HG02571 (cell line): ENCODE measurements around the gene MMP11.

ENCODE experiments used
- ATAC-seq: cut with Tn5 transposase; IDR thresholded peaks from one replicate; pipeline ENCODE4 v1.9.1; 2021; ENCODE audit warnings: mild to moderate bottlenecking, moderate library complexity; ENCODE audit not compliant: unreplicated experiment

The MMP11 gene

DNA sequence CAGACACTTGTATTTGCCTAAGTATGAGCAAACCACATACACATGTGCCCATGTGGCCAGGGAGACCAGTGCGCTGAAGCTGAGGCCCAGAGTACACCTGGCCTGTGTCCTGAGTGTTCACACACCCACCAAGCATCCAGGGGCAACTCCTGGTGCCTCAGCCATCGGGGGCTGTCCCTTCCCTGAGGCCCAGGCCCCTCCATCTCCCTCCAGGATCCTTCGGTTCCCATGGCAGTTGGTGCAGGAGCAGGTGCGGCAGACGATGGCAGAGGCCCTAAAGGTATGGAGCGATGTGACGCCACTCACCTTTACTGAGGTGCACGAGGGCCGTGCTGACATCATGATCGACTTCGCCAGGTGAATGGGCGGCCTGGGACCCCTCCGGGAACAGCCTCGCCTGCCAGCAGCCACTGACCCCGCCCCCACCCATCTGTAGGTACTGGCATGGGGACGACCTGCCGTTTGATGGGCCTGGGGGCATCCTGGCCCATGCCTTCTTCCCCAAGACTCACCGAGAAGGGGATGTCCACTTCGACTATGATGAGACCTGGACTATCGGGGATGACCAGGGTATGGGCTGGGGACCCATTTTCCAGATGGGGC lies 7.6 kb downstream of the MMP11 start:
- ATAC-seq: no peak

DNA sequence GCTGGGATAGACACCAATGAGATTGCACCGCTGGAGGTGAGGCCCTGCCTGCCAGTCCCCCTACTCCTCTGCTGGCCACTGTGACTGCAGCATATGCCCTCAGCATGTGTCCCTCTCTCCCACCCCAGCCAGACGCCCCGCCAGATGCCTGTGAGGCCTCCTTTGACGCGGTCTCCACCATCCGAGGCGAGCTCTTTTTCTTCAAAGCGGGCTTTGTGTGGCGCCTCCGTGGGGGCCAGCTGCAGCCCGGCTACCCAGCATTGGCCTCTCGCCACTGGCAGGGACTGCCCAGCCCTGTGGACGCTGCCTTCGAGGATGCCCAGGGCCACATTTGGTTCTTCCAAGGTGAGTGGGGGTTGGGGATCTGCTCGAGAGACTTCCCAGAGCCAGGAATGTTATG lies 8.4 kb downstream of the MMP11 start:
- ATAC-seq: no peak

DNA sequence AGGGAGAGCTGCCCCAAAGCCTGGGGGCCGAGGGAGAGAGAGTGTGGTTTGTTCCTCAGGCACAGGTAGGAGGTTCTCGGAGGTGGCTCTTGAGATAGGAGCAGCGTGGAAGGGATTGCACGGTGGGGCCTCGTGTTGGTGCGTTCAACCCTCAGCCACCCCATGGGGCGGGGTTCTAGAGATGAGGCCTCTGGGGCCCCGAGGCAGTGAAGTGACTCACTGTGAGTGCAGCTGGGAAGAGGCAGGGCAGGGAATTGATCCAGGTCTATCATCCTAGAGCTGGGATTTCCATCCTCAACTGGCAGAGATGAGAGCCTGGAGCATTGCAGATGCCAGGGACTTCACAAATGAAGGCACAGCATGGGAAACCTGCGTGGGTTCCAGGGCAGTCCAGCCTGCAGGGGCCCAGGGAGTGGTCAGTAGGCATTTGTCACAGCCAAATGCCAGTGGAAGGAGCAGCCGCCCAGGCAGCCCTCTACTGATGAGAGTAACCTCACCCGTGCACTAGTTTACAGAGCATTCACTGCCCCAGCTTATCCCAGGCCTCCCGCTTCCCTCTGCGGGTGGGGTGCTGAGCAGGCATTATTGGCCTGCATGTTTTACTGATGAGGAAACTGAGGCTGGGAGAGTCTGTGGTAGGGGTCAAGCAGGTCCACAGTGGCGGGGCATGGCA lies 9.0 kb downstream of the MMP11 start:
- no peak for ATAC-seq

DNA sequence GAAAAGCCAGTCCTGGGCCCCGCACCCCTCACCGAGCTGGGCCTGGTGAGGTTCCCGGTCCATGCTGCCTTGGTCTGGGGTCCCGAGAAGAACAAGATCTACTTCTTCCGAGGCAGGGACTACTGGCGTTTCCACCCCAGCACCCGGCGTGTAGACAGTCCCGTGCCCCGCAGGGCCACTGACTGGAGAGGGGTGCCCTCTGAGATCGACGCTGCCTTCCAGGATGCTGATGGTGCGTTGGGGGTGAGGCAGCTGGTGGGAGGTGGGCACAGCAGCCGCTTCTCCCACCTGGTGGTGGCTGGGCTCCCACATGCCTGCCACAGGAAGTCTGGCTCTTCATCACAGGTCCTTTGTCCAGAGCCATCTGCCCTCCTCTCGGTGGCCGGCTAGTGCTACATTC lies 9.6 kb downstream of the MMP11 start:
- no peak for ATAC-seq

DNA sequence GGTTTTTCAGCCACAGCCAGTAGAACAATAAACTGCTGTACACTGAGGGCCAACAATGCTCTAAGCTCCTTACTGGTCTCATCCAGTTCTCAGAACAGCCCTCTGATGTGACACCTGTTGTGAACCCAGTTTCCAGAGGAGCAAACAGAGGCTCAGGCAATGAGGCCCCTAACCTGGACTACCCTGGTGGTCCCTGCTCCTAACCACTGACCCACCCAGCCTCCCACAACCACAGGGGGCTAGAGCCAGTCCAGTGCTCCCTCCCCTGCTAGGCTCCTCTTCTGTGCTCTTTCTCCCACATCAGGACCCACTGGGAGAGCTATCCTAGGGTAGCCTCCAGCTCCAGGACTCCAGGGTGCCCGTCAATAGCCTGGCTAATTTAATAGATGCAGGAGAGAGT lies 10.1 kb downstream of the MMP11 start:
- ATAC-seq: no peak

DNA sequence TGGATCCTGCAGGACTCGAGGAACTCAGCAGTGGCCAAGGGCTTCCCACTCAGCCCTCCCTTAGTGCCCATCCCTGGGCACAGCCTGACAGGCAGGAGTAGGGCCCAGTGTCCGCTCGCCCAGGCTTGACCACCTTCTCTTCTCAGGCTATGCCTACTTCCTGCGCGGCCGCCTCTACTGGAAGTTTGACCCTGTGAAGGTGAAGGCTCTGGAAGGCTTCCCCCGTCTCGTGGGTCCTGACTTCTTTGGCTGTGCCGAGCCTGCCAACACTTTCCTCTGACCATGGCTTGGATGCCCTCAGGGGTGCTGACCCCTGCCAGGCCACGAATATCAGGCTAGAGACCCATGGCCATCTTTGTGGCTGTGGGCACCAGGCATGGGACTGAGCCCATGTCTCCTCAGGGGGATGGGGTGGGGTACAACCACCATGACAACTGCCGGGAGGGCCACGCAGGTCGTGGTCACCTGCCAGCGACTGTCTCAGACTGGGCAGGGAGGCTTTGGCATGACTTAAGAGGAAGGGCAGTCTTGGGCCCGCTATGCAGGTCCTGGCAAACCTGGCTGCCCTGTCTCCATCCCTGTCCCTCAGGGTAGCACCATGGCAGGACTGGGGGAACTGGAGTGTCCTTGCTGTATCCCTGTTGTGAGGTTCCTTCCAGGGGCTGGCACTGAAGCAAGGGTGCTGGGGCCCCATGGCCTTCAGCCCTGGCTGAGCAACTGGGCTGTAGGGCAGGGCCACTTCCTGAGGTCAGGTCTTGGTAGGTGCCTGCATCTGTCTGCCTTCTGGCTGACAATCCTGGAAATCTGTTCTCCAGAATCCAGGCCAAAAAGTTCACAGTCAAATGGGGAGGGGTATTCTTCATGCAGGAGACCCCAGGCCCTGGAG lies 10.9 kb downstream of the MMP11 start:
- no peak for ATAC-seq

DNA sequence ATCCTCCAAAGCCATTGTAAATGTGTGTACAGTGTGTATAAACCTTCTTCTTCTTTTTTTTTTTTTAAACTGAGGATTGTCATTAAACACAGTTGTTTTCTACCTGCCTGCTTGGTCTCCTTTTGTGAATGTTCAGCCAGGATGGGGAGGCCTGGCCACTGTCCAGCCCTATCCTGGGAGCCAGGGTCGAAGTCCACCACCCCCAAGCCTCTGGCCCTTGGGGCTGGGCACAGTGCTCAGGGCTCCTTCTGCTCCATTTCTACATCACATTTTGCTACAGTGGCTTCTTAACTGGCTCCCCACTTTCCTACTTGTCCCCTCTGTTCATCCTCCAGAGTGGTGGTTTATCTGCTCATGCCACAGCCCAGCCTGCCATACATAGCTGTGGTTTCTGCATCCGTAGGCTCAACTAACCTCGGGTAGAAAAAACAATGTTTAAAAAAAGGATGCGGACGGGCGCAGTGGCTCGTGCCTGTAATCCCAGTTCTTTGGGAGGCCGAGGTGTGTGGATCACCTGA lies 11.6 kb downstream of the MMP11 start:
- no peak for ATAC-seq

DNA sequence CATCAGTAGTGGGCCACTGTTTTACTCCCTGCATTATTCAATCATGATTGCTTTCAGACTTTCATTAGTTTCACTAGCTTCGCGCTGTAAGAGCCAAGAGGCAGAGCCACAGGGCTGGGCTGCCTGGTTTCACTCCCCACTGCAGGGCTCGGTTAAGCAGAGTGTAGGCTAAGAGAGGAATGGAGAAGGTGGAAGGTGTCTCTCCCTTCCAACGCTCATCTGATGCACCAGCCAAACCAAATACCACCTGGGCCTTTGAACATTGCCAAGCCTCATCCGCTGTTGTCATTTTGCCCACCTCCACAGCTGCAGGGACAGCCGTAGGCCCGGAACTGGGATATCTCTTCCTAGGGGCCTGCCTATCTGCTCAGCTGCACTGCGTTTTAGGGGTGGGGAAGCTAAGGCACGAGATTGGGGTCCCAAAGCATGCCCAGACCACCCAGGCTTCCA lies 13.6 kb downstream of the MMP11 start:
- ATAC-seq: no peak

DNA sequence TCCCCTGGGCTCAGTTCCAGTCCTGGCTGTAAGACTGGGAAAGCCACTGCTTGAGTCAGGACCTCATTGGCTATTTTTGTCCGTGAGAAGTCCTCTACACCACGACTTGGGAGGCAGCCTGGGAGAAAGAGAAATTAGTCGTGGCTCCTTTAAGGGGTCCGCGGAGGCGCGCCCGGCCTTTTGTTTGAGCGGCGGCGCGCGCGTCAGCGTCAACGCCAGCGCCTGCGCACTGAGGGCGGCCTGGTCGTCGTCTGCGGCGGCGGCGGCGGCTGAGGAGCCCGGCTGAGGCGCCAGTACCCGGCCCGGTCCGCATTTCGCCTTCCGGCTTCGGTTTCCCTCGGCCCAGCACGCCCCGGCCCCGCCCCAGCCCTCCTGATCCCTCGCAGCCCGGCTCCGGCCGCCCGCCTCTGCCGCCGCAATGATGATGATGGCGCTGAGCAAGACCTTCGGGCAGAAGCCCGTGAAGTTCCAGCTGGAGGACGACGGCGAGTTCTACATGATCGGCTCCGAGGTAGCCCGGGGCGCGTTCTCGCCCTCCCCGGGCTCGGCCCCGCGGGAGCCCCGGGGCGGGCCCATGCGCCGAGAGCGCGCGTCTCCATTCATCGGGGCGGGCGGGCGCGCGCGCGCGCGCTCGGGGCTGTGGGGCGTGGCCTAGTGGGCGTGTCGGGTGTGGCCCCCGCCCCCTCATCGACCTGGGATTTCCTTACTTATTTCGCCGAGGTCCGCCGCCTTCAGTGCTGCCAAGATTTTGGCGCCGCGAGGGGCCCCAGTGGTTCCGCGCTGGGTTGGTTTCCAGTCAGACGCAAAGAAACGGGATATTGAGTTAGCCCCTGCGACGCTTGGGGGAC lies 14.3 kb downstream of the MMP11 start, which contains the start of gene SMARCB1:
TSS of gene SMARCB1 (plus strand) at position 215 of the 848 bp plus-strand sequence. CDS start at position 419, 204 bp downstream.
- peak; percentile 64 for ATAC-seq

DNA sequence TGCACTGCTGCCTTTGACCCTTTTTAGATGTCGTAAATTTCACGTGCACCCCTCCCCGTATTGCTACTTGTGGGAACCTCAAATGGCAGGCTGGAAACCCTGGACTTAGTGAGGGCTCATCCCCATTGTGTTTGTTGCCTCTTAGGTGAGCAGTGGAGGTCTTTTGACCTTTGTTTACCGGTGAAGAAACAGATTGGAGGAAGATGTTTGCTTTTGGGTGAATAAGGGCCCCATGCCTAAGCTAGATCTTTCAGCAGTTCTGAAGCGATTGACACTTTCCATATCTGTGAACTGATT lies 14.9 kb downstream of the MMP11 start:
- peak; percentile 17 for ATAC-seq

DNA sequence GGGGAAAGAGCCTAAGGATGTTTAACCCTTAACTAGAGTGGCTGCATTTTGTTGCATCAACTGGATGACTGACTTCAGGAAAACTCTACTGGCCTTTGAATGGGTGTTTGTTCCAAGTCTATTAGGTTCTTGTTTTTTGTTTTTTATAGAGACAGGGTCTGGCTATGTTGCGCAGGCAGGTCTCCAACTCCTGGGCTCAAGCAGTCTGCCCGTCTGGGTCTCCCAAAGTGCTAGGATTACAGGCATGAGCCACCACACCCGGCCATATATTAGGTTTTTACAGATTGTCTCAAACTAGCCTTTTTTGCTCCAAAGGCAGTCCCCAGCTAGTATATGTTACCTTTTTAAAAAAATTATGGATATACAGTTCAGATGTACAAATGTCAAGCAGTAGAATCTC lies 15.3 kb downstream of the MMP11 start:
- no peak for ATAC-seq

DNA sequence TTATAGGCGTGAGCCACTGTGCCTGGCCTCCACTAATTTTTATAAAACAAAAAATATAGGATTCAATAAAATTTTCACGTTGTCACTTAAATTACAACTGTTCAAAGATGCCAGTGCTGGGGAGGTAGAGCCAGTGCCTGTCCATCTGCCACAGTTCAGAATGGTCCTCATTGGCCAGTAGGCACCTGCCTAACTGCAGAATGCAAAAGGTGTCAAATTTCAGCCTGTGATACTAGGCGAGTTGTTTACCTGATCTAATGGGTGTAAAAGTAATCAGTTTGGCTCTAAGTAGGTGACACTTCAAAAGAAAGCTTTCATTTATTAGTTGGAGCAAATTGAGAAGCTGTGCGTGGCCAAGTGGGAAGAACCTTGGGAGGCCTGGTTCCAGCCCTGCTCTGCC lies 16.5 kb downstream of the MMP11 start:
- ATAC-seq: no peak

DNA sequence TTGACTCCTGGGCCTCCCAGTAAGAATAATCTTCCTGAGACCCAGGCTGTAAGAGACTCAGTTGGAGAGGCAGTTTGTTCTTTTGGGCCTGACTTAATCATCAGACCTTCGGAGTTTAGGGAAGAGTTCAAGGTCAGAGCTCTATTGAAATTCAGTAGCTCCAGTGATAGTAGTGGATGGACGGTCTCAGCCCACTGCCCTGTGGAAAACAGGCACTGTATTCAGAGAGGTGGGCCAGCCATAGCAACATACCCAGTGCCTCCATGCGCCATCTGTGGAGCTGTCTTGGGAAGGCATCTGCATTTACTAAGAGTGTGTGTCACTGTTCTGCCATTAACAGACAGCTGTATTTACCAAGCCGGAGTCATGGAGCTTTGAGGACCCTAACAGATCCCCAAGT lies 17.0 kb downstream of the MMP11 start:
- no peak for ATAC-seq

DNA sequence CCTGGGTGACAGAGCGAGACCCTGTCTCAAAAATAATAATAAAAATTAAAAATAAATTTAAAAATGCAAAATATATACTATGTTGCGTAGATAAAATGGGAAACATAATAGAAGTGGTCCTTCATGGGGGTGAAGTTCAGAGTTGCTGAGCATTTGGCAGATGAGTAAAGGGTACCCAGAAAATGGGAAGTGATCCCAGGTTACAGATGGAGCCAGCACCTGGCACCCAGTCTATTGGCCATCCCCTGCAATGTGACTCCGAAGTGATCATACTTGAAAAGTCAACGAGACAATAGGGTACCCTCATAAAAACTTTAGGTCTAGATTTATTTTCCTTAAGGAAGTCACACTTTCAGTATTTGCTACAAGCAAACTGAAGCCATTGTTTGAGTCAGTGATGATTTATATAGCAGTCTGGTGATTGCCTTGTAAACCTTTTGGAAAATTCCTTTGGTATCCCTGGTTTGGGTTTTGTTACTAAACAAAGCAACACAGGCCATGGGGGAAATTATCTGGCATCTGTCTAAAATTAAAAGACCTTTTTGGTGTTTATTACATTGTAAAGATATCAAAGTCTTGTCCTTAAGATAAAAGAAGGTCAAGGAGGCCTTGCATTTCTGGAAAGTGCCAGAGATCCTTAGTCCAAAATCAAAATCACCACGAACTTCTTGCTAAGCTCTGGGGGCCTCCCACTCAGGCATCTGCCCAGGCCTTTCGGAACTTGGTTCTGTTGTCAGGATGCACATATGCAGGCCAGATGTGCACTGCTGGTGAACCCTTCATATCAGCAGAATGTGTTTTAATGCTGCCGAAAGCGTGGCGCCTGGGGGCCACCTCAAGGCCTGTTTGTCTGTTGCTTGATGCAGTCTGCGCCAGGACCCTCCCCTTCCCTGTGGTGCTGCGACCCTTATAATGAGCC lies 18.4 kb downstream of the MMP11 start:
- no peak for ATAC-seq

DNA sequence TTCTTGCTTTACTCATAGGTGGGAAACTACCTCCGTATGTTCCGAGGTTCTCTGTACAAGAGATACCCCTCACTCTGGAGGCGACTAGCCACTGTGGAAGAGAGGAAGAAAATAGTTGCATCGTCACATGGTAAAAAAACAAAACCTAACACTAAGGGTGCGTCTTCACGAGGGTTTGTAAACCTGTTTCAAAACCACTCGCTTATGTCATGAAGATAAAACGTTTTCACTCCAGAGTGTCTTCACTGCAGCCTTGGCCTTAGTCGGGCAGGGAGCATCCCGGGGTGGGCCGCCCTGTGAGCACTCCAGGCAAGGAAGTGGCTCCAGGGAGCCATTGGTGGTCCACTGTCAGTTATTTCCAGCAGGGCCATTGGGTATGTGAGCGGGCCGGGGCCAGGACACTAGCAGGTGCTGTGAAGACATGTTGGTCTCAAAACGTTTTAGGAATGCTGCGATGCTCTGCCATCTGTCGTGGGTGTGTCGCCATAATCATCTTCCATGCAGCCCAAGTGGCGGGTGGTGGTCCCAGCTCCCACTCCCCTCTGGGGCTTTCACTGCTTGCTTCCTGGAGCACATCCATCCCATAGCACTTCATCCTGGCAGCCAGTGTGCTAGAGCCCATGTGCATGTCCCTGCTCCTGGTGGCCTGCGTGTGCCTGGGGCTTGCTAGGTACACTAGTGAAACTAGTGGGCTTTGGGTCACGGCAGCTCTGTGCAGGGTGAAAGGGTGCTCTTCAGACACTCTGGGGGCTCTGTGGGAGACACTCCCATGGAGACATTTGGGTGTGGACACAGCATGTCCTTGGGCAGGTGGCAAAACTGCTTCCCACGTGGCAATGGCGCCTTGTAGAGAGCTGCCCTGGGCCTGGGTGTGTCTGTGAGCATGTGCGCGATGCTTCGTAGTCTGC lies 19.3 kb downstream of the MMP11 start:
- no peak for ATAC-seq

DNA sequence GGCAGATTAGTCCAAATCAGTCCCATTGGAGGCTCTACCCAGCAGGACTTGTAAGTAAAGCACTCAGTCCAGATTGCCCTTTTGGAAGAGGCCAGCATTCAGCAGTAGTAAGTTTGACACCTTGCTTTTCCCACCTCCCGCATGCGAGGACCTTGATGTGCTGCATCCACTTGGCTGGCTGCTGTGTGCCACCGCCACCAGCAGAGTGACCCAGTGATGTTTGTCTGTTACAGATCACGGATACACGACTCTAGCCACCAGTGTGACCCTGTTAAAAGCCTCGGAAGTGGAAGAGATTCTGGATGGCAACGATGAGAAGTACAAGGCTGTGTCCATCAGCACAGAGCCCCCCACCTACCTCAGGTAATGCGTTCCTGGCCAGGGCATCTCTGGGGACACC lies 20.7 kb downstream of the MMP11 start:
- no peak for ATAC-seq

DNA sequence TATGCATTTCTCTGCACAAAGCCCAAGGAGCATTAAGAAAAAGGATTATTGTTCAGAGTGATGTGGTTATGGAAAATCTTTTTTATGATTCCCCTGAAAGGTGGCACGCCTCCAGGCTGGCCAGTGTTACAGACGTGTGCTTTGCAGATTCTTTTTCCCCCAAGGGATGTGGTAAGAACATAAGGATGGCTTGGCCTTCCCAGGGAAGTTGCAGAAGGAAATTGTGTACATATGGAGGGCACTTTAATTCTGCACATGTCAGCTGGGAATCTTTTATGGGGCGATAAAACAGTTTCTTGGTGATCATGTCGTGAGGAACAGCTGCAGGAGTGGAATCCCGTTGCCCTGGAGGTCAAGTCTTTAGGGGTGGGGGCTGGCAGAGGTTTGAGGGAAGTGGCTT lies 23.8 kb downstream of the MMP11 start:
- ATAC-seq: no peak

DNA sequence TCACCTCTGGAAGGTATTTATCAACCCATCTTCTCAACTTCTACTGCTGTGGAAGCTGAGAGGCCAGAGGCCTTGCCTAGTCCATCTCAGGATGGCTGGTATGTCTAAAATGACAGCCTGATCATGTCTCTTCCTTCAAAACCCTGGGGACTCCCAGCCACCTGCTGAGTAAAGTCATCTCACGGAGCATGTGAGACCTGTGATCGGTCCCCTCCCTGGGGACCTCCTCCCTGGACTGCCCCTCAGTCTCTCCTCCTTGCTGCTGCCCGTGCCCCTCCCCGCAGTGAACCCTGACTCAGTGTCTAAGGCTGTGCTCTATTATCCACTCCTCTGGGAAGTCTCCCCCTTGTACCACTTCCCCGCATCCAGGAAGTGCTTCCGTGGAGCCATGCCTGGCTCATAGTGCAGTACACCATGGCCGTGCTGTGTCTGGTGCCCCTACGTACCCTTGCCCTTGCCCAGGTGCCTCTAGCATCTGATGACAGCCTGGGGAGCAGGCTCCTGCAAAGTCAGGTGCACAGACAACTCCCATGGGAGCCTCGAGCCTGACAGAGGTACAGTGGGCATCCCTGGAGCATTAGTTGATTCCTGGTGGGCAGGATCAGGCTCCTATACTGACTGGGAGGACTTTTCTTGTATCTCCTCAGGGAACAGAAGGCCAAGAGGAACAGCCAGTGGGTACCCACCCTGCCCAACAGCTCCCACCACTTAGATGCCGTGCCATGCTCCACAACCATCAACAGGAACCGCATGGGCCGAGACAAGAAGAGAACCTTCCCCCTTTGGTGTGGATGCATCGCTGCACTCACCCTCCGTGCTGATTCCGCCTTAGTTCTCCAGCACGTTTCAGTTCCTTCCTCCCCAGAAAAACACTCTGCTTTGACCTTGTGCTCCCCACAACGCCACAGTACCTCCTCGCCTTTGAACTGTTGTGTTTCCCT lies 27.9 kb downstream of the MMP11 start:
- ATAC-seq: peak; percentile 45
